GM12872 (cell line): Measurements from ENCODE around the gene EEPD1.

Experiments used
- TF ChIP-seq, protein P1 (sequence below): IDR thresholded peaks from 3 replicates; pipeline ENCODE4 v1.5.1; 2011; ENCODE audit warnings: low read depth, mild to moderate bottlenecking, low read length, moderate library complexity; ENCODE audit not compliant: insufficient read depth

EEPD1 gene

DNA sequence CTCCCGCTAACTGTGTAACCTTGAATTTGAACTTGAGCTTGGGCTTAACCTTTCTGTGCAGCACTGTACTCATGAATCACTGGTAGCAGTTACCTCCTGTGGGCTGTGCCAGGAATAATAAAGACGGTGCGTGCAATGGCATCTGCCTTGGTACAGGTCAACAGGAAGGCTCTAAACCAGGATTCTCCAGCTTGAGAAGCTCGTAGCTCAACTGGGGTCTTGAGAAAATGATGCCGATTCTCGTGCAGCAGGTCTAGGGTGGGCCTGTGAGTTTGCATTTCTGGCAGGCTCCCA, 124.1 kb downstream of the EEPD1 start:
- TF ChIP-seq, protein P1, sequence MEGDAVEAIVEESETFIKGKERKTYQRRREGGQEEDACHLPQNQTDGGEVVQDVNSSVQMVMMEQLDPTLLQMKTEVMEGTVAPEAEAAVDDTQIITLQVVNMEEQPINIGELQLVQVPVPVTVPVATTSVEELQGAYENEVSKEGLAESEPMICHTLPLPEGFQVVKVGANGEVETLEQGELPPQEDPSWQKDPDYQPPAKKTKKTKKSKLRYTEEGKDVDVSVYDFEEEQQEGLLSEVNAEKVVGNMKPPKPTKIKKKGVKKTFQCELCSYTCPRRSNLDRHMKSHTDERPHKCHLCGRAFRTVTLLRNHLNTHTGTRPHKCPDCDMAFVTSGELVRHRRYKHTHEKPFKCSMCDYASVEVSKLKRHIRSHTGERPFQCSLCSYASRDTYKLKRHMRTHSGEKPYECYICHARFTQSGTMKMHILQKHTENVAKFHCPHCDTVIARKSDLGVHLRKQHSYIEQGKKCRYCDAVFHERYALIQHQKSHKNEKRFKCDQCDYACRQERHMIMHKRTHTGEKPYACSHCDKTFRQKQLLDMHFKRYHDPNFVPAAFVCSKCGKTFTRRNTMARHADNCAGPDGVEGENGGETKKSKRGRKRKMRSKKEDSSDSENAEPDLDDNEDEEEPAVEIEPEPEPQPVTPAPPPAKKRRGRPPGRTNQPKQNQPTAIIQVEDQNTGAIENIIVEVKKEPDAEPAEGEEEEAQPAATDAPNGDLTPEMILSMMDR: no peak

DNA sequence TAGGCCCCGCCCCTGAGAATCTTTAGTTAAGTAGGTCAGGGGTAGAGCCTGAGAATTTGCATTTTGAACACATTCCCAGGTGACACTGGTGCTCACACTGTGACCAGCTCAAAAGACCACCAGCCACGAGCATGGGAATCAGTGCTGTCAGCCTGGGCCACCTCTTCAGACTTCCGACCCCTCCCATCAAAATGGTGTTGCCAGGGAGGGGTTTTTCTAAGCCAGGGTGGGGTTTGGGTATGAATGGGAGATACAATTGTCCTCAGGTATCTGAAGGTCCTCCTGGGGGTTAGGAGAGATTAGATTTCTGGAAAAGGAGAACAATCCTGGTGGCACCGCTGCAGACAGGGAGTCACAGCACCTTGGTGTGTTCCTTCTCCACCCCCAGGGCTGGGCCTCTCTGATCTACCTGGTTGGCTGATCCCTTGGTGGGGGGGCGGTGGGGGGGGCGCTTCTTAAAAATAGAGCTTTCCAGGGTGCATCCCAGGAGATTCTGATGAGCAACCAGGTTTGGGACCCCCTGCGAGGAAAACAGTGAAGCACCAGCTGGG, 125.1 kb downstream of the EEPD1 start:
- TF ChIP-seq, protein P1: no peak

DNA sequence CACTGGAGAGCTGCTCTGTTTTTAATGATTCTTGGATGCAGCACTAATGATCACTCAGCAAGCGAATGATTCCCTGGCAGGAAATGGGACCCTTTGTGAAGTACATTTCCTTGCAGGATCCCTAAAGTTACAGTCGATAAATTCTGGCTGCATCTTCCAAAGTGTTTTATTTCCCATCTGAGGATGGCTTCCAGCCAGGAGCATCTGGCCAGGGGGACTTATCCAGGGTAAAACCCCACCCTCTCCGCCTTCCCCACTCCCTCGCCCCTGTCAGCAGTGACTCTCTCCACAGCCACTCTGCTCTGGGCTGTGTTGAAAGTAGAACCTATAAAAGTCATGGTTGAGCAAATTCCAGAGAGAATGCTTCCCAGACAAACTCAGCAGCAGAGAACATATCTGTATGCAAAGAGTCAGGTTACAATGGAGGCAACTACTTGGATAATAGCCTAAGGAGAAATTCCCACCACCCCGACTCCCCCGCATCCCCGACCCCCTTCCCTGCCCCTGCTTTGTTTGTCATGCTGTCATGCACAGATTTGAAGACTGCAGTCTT, 125.6 kb downstream of the EEPD1 start:
- TF ChIP-seq, protein P1: no peak

GRCh38 chr7:36279200-36279925, 126.3 kb downstream of the EEPD1 start:
- TF ChIP-seq, protein P1: no peak

GRCh38 chr7:36279926-36280315, 126.9 kb downstream of the EEPD1 start:
- TF ChIP-seq, protein P1: no peak

DNA sequence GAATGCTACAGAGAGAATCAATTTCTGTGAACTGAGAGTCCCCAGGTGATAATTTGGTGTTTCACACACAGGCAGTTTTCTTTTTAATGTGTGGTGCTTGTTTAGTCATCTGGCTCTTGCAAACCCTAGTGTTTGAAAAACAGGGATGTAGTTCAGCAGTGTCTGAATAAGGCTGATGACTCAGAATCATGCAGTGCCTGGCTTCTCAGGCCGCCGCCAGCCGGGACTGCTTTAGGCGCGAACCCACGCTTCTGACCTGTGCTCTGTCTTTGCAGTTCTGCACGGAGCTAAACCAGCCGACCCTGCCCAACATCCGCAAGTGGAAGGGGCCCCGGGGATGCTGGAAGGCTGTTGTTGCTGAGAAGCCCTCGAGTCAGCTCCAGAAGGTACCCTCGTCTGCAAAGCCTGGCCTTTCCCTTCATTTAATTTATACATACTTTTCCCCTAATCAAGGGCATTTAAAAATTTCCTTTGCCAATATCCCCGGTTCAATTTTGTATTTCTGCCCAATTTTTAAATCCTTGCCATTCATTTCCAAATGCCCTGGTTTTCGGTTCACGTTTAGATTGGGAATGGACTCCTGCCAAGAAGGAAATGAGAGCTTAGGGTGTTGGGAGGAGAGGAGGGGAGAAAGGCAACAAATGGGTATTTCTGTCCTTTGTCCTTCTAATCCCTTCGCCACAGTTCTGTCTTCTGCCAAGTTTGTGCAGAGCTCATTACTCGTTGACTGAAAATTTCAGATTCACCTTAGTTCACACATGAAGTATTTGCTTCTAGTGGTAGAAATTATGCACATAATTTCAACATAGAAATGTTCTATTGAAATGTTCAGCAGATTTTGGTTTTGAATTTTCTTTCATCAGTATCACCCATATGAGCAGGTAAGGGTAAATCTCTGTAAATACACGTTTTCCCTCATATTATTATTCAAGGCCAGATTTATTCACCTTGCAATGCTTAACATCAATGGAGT, 128.1 kb downstream of the EEPD1 start:
- TF ChIP-seq, protein P1: no peak

- TF ChIP-seq, protein P1: no peak
These were observed 129.1 kb downstream of the EEPD1 start for GRCh38 chr7:36281945-36282717.
